NCI-H1694 treated with DMSO at 0.1 percent for 48 hours (cell line): ENCODE data around the gene NT5DC4.
A peak's percentile ranks its signal among the peaks of the same experiment; 100 is the strongest.

ENCODE experiments used
- DNase-seq: peaks from one replicate; lab custom pipeline; 2025; lab: John Stamatoyannopoulos, UW

The NT5DC4 gene

DNA sequence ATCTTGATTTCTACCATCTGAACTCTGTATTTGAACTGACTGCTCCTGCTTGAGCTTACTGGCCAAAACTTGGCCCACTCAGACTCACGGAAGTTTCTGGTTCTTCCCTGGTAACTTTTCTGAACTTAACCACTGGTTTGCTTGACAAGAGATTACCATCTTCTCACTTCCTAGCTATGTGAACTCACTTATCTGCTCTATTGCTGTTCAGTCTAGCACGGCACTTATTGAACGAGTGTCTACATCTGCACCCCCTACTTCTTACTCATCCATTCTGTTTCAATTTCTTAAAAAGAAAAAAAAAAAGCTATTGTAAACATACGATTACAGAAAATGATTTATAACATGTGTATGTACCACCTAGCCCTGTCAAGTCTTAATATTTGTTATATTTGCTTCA, 34.6 kb downstream of the NT5DC4 start:
- DNase-seq = no peak

DNA sequence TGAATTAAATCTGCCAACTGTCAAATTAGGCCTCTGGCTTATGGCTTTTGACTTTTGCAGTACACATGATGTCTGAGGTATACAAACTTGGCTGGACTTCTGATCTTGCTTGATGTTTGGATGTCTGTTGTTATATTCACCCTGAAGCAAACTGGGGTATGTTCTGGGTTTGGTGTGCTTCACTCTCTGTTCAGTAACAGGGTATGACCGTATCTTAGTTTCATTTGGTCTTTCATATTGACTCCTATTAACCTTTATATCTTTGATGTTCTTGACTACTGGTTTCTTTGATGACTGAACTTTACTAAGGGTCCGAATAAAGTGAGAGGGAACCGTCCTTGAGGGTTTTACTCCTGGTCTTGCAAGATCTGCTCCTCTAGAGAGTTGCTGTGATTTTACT, 35.4 kb downstream of the NT5DC4 start:
- DNase-seq = no peak

DNA sequence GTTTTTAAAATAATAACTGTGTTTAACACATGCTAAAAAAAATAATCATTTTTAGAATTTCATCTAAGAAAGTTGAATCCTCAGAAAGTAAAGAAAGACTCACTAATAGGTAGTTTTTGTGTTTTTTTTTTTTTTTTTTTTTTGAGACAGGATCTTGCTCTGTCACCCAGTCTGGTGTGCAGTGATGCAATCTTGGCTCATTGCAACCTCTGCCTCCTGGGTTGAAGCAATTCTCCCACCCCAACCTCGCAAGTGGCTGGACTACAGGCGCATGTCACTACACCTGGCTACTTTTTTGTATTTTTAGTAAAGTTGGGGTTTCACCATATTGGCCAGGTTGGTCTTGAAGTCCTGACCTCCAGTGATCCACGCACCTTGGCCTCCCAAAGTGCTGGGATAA, 36.4 kb downstream of the NT5DC4 start:
- no peak for DNase-seq

DNA sequence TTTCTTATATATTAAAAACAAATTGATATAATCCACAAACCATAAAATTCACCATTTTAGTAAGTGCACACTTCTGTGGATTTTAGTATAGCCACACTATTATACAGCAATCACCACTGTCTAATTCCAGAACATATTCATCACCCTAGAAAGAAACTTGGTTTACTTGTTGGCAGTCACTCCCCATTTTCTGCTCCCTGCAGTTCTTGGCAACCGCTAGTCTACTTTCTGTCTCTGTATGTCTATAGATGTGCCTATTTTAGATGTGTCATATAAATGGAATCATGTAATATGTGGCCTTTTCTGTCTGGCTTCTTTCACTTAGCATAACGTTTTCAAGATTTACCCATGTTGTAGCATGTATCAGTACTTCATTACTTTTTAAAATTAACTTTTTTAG, 37.9 kb downstream of the NT5DC4 start:
- no peak for DNase-seq

DNA sequence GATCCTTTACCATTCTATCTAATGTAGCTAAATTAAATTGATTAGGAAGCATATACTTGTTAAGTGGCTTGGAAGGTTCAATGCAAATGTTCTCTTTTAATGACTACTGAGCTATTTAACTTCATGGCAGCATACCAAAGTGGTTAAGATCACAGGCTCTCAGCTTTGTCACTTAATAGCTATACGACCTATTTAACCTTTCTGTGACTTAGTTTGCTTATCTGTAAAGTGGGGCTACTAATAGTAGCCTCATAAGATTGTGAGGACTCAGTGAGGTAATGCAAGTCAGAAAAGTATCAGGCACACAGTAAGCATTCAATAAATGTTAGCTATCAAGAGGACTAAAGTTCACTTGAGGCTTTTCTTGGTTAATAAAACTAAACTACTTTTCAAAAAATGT, 39.3 kb downstream of the NT5DC4 start:
- no peak for DNase-seq

DNA sequence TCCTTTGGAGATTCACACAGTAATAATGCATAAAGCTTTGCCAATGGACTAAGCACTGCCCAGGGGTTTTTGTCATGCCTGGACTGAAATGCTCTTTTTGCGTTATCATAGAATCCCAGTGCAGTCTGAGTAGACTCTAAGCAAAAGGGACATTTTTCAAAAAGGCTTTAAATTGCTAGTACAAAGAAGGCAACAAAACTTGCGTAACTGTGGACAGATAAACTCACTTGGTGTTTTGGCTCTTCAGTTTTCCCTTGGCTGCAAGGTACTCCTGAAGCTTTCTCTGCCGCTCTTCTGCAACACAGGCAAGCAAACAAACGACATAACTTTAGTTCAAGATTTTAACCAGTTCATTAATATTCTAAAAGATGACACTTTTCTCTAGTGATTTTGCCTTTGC, 41.5 kb downstream of the NT5DC4 start:
- DNase-seq = no peak

DNA sequence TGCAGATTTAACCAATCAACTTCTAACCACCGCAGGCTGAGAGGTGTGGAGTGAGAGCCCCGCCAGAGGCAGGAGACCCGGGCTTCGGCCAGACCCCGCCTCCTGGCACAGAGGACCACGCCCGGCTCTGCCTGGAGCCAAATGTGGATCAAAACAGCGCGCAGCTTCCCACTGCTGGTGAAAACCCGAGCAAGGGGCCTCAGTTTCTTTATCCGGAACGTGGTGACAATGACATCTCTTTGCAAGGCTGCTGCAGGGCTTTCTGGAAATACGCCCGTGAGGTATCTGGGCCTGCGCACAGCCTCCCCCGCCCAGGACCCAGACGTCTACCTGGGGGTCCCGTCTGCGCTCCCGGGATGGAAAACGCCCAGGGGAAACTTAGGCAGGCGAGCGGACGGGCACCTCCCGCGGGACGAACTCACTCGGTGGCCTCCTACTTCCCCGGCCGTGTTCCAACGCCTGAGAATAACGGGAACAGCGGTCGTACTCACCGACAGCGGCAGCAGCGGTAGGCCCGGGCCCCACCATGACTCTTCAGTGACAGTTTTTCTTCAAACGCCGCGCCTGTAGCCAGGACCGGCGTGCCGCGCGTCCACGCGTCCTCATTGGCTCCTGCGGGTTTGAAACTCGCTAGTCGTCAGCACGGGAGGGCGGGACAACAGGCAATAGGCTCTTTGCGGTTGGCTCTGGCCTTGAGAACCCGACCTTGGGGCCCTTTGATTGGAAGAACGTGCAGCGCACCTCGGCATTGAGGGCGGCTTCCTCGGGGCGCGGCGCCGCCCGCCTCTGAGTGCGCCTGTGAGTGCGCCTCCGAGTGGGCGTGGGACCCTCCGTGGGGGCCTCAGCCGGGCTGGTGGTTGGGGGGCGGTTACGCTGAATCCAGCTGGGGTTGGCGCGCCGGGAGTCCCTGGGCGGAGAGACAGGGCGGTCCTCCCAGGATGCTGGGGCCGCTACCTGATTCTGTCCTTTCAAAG, 43.5 kb downstream of the NT5DC4 start, which contains the start of gene CKAP2L:
CKAP2L (minus strand) TSS at position 539 of the 974 bp plus-strand sequence; CDS start at position 528, 11 bp downstream.
- peak; percentile 98 for DNase-seq

DNA sequence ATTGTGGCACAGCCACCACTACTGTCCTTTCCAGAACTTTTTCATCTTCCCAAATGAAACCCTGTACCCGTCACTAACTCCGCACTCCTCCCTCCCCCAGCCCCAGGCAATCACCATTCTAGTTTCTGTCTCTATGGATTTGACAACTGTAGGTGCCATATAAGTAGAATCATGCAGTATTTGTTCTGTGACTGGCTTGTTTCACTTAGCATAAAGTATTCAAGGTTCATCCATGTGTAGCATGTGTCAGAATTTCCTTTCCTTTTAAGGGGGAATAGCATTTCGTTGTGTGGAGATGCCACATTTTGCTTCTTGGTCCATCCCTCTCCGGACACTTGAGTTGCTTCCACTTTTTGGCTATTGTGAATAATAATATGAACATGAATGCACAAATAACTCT, 44.4 kb downstream of the NT5DC4 start:
- no peak for DNase-seq

DNA sequence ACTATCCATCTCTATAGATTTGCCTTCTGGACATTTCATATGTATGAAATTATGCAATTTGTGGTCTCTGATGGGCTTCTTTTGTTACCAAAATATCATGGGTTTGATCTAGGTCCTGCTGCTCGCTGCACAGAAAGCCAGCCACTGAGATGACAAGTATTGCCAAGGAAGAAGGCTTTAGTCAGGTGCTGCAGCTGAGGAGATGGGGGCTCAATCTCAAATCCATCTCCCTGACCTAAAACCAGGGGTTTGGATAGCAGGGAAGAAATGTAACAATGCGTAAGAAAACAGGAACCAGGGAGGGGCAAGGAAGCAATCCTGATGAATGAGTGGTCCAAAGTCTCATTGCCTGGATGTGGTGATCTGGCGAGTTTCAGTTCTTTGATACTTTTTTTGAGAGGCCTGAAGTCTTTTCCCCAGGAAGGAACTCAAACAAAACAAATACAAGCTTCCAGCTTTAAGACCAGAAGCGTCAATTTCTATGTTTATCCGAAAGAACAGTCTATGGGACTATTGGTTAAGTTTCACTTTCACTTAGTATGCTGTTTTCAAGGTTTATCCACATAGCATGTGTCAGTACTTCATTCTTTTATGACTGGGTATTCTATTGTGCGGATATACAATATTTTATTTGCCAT, 47.0 kb downstream of the NT5DC4 start:
- DNase-seq = no peak

DNA sequence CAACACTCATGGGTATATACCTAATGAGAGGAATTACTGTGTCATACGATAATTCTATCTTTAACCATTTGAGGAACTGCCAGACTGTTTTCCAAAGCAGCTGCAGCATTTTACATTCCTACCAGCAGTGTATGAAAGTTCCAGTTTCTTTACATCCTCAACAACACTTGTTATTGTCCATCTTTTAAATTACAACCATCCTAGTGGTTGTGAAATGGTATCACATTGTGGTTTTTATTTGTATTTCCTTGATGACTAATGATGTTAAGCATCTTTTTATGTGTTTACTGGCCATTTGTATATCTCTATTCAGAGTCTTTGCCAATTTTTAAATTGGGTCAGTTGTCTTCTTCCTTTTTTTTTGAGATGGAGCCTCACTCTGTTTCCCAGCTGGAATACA, 47.6 kb downstream of the NT5DC4 start:
- DNase-seq = no peak

DNA sequence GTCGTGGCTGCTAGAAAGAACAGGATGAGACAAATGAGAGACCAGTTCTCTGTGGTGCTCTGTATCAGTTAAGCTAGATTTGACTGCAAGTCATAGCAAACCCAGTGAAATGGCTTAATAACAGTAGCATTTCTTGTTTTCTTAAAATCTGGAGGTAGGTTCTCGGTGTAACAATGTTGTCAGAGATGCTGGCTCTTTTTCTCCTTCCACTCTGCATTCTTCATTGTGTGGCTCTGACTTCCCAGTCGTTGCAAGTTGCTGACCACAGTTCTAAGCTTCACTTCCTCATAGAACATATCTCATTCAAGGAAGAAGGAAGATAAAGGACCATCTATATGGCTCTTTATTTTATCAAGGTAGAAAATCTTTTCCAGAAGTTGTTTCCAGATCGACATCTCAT, 51.5 kb downstream of the NT5DC4 start:
- no peak for DNase-seq

DNA sequence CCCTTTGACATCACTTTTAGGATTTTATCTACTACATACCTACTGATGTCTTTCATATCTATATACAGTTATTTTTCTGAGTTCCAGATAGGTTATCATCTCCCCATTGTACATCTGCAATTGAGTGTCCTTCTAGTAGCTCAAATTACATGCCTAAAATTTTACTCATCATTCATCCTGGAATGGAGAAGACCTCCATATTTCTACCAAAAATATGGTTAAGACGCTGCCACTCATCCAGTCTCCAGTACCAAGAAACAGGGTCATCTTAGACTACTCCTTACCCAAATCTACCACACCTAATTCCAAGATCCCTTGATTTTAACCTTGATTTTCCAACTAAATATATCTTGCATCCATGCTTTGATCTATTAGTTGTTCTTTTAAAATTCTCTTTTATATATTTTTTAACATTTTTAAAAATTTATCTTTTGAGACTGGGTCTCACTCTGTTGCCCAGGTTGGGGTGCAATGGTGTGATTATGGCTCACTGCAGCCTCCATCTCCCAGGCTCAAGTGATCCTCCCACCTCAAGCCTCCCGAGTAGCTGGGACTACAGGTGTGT, 52.2 kb downstream of the NT5DC4 start:
- no peak for DNase-seq

DNA sequence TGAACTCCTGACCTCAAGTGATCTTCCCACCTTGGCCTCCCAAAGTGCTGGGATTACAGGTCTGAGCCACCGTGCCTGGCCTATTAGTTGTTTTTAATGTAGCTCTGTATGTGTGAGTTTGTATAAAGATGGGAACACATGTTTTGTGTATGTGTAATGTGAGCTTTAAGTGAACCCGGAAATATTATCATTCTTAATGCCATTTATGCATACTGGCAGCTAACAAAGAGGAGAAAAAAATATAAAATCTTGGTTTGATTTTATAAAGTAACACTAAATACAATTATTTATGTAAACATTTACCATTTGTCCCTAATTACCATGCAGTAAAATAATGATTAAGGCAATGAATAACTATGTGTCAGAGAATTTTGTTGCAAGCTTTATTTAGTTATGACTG, 52.7 kb downstream of the NT5DC4 start:
- DNase-seq = no peak

DNA sequence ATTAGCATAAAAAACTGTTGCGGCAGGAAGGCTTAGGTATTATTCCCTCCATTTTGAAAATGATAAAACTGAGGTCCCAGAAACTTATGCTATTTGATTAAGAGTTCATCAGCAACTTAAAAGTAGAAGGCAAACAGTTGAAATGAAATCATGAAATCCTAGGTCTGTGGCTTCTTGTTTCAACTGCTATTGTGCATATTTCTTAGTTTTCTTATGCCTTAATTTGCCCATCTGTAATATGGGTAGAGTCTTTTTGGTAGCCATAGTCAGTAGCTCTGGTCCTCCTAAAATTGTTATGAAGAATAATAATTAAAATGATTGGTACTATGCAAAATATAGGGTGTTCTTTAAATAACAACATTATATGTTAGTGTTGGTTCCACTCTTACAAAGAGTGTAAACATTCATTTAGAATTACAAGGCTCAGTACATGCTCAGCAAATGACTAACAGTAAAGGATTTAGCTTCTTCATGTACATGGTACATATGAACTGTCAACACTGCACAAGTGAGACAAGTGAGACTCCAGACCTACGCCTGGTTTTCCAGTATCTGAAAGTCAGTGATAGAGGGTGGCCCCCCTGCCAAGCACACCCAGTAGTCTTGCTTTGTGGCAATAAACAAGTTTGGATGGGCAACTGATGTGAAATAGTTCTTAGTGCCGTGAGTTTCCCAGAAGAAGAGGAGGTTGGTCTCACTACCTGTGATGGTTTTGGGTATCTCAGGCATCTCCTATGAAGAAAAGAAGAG, 53.9 kb downstream of the NT5DC4 start:
- DNase-seq = no peak

DNA sequence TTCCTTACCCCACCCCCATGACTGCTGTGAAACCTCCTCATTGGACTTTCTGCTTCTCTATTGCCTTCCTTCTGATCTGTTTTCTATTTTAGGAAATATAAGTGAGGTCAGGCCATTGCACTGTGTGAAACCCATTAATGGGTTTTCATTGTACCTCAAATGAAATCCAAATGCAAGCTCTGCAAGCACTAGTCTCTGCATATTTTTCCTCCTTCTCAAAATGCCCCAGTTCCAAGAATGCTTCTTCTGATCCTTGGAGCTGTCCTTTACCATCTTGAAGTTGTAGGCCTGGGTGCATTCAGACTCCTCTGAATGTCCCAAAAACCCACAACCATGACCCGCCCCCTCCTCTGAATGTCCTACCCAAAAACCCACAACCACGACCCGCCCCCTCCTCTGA, 55.3 kb downstream of the NT5DC4 start:
- no peak for DNase-seq

DNA sequence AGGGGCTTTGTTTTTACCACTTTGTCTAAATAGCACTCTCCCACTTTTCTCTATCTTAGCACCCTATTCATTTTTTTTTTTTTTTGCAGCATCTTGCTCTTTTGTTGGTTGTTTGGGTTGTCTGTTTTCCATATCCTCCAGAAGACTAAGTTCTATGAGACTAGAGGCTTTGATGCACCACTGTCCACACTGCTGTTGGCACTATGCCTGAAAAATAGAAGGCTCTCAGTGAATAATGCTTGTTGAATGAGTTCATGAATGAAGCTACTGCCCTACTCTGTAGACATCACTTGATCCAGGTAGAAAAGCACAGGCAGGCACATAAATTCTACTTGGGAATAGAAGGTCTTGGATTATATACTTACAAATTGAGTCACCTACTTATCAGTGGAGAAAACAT, 56.2 kb downstream of the NT5DC4 start:
- no peak for DNase-seq

DNA sequence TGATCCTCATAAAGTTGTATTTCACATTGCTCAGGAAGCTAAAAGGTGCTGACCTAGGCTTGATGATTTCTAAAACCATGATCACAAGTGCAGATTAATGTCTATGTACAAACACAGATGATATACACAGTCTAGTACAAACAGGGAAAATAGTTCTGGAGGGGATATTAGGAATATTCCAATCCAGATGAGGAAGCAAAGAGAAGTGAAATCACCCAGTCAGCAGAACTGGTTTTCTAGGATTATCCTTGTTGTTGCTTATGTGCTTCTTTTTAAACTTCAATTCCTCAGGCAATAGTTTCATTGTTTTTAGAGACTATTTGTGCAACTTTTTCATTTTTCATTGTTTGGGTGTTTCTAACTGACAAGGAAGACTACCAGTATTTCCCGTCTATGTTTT, 58.8 kb downstream of the NT5DC4 start:
- no peak for DNase-seq

DNA sequence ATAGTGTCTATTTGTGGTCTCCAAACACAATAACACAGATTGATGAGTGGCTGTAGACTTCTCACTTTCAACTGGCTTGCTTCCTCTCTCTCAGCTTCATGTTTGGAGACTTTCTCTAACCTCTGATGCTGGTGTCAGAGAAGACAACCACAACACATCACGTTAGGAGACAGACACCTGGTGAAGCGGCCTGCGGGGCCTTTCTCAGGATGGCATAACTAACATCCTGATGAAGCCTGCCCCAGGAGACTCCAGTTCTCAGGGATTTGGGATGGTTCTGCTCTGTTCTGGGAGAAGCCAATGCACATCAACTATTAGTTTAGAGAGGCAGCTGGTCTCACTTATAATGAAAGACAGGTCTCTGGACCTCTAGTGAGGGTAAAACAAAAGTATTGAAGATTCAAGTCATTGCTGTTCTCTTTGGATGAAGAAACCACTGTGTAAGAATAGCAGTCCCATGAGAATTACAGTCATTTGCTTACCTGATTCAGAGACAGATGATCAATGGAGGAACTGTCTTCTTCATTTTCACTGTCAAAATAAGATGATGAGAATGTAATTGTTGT, 61.5 kb downstream of the NT5DC4 start:
- no peak for DNase-seq

DNA sequence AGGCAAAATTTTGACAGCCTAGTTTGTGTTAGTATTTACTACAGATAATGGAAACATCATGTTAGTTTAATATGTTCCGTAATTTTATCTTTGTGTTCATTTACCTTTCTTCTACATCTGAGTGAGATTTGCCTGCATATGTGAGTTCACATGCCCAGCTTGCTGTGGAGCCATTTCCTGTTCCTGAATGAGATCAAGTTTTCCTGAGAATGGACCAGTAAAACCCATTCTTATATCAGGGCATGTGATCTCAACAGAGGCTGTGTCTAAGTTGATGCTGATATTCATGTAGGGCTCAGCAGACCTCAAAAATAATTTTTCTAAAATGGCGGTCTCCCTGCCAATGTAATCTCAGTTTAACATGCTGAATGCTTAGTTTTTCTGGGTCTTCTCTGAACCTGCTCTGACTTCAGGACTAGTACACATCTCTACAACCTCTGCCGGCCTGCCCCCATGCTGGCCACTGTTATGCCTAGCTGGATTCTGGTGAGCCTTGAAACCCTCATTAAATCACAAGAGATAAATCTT, 62.4 kb downstream of the NT5DC4 start:
- DNase-seq = no peak

DNA sequence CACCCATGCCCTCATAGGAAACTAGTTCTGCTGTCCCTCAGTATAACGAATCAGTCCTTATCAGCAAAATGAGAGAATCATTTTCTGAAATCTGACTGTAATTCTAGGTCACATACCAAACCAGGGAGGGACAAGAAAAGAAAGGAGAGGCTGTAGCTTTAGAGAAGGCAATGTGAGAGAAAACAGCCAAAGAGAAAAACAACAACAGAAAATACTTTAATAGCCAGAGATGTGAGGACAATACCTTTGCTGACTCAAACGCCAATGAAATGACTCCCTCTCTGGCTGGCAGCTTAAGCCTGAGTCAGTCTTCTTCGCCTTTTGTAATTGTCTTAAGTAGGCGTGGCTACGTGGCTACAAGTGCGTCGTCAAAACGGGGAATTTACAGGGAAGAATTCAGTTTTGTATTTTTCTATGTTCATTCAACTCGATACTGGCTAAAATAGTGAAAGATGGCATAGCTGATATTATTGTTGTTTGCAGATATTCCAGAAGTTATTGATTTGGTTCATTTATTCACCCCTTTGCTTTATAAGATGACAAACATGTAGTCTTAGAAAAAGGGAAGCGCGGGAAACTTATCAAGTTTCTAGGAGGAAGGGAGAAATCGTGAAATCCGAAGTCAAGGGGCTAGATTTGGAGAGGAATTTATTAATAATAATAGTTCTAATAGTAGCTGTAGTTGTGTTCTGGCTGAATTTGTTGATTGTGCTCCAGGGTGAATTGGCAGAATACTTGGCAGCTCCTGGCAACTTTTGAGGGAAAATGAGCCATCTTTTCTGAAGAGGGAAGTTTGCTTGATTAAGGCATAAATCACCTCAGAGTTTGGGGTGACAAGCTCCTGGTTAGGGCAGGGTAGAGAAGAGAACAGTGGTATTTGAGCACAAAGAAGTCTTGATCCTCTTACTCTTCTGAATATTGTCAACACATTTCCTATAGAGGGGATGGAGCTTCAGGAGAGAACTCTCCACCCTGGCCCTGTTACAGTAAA, 63.7 kb downstream of the NT5DC4 start, which contains the start of gene IL1A:
IL1A (minus strand) TSS at position 295 of the 991 bp plus-strand sequence. CDS start 723 bp downstream, outside the sequence.
- DNase-seq = no peak
